Measurements from ENCODE around the gene HM13. TPM values are rescaled to one million over a fixed set of nuclear protein-coding genes. Genes with fewer than 3 reads are reported as not detected.
A peak's percentile ranks its signal among the peaks of the same experiment; 100 is the strongest.

The HM13 gene
- total RNA-seq, 1 experiment from 2014 or later, result 183 TPM

GRCh38 chr20:31587545-31588389 is 73.5 kb downstream of the HM13 start:
- CTCF ChIA-PET, result interaction anchor here (0.7 to 1.4 kb wide), 3 partner anchors 19 to 25 kb away, joined by 3 read pairs; no protein-coding TSS in a partner anchor
- H3K9me2 ChIP-seq (ENCODE audit: insufficient read depth), result no peaks in the 10 kb centered on the region

GRCh38 chr20:31590717-31591225 is 76.5 kb downstream of the HM13 start:
- peaks cover 69 to 84% of the 10 kb centered on the region in 2 experiments for H3K4me1 ChIP-seq (ENCODE audit: control insufficient read depth in 1 of 2, insufficient read depth in 2 of 2, low read length in 2 of 2)
- no peaks in the 10 kb centered on the region for H3K27me3 ChIP-seq (ENCODE audit: insufficient read depth, low read length)
- no peaks in the 10 kb centered on the region for H3K9me2 ChIP-seq (ENCODE audit: insufficient read depth)
- no peaks in the 10 kb centered on the region for H3K9me3 ChIP-seq (ENCODE audit: control insufficient read depth in 1 of 2, insufficient read depth in 1 of 2, low read depth in 1 of 2, low read length in 2 of 2)
- ChIA-PET CTCF (interaction anchor here (0.9 to 1.6 kb wide), 4 partner anchors 15 to 30 kb away, joined by 3 to 7 read pairs (median 3); no protein-coding TSS in a partner anchor), POLR2A (interaction anchor here (1.1 to 3.9 kb wide), 5 partner anchors 15 to 30 kb away, joined by 6 to 236 read pairs (median 27); partner anchors contain the start of gene ID1), RAD21 (ENCODE audit: low non-redundant PET in 1 of 2, low total read pairs in 2 of 2, uncharacterized antibody in 2 of 2, unreplicated experiment in 2 of 2) (interaction anchor here in 1 of 2 experiments (1.1 kb wide), 1 partner anchor 21 kb away, joined by 3 read pairs; no protein-coding TSS in a partner anchor)
- no peak overlapping the region for H3K4me3 ChIP-seq (replicated peaks in 1 of 2; ENCODE audit: low read depth in 1 of 2, low read length in 2 of 2)
- no peak overlapping the region for H2AFZ ChIP-seq (ENCODE audit: low read depth, low read length, poor library complexity, severe bottlenecking)
- DNase-seq (ENCODE audit: low read depth, low spot score) (no peak), ATAC-seq (no peak)
- no peaks in the 10 kb centered on the region for H3K36me3 ChIP-seq (ENCODE audit: control insufficient read depth in 1 of 2, insufficient read depth in 2 of 2, low read length in 2 of 2)
- peak overlapping the region; percentile 31 for H3K4me2 ChIP-seq (ENCODE audit: low read length)
- intact Hi-C loops (cut with micrococcal nuclease), result no loop called here
- TF ChIP-seq ATF3 (IDR thresholded peaks at IDR 0.05) (no peak), EZH2phosphoT487 (IDR thresholded peaks at IDR 0.05; ENCODE audit: borderline replicate concordance) (no peak), YY1 (IDR thresholded peaks at IDR 0.05; ENCODE audit: extremely low read depth, insufficient replicate concordance, low read depth, low read length) (no peak), SRF (IDR thresholded peaks at IDR 0.05; ENCODE audit: low read depth) (no peak), ZNF274 (IDR thresholded peaks at IDR 0.05; ENCODE audit: low read depth, low read length) (no peak), REST (IDR thresholded peaks at IDR 0.05; ENCODE audit: low read depth) (no peak), FOSL1 (IDR thresholded peaks at IDR 0.05; ENCODE audit: low read depth) (no peak), SIN3A (IDR thresholded peaks at IDR 0.05; ENCODE audit: low read depth) (no peak), SP1 (IDR thresholded peaks at IDR 0.05; ENCODE audit: low read depth) (no peak), CTCF (IDR thresholded peaks at IDR 0.05 in 2 of 3, conservative IDR thresholded peaks at IDR 0.05 in 1 of 3; ENCODE audit: borderline replicate concordance in 1 of 3, insufficient read depth in 1 of 3, low read depth in 2 of 3, low read length in 2 of 3) (no peak)
- peak overlapping the region; percentile 98 for H3K27ac ChIP-seq (ENCODE audit: low read depth, low read length)
- peak overlapping the region; percentile 43 for H3K9ac ChIP-seq (ENCODE audit: low read length)
- no TSS peak for BruUV-seq (replicated peaks)
- H4K20me1 ChIP-seq (ENCODE audit: insufficient read depth), result no peaks in the 10 kb centered on the region
- peaks cover 16% of the 10 kb centered on the region for H3K79me2 ChIP-seq (ENCODE audit: insufficient read depth, low read length)

More at GRCh38 chr20:31587545-31588389, 73.5 kb downstream of the HM13 start:
- Histone ChIP-seq H4K20me1 (ENCODE audit: insufficient read depth) (no peaks in the 10 kb centered on the region), H3K9me3 (ENCODE audit: control insufficient read depth in 1 of 2, insufficient read depth in 1 of 2, low read depth in 1 of 2, low read length in 2 of 2) (no peaks in the 10 kb centered on the region), H3K4me2 (ENCODE audit: low read length) (peak overlapping the region; percentile 71), H3K4me1 (ENCODE audit: control insufficient read depth in 1 of 2, insufficient read depth in 2 of 2, low read length in 2 of 2) (peaks cover 52 to 54% of the 10 kb centered on the region in 2 experiments), H3K79me2 (ENCODE audit: insufficient read depth, low read length) (no peaks in the 10 kb centered on the region), H3K27ac (ENCODE audit: low read depth, low read length) (peak overlapping the region; percentile 42; the same call in 1 of the 2 replicates), H3K36me3 (ENCODE audit: control insufficient read depth in 1 of 2, insufficient read depth in 2 of 2, low read length in 2 of 2) (no peaks in the 10 kb centered on the region), H3K4me3 (replicated peaks in 1 of 2; ENCODE audit: low read depth in 1 of 2, low read length in 2 of 2) (peak overlapping the region; percentile 5 to 46; a peak in 2 of 4 replicates), H2AFZ (ENCODE audit: low read depth, low read length, poor library complexity, severe bottlenecking) (peak overlapping the region; percentile 7), H3K27me3 (ENCODE audit: insufficient read depth, low read length) (no peaks in the 10 kb centered on the region), H3K9ac (ENCODE audit: low read length) (peak overlapping the region; percentile 59)
- POLR2A ChIA-PET, result interaction anchor here (0.7 to 2.6 kb wide), 10 partner anchors 9 to 151 kb away, joined by 3 to 14 read pairs (median 6); partner anchors contain the start of gene ID1
- intact Hi-C loops (cut with micrococcal nuclease), result no loop called here
- DNase-seq (ENCODE audit: low read depth, low spot score) (no peak), ATAC-seq (peak; percentile 60)
- RAD21 ChIA-PET (ENCODE audit: low non-redundant PET in 1 of 2, low total read pairs in 2 of 2, uncharacterized antibody in 2 of 2, unreplicated experiment in 2 of 2), result no interaction called here
- no TSS peak for BruUV-seq (replicated peaks)
- TF ChIP-seq ELF1 (IDR thresholded peaks at IDR 0.05; ENCODE audit: borderline replicate concordance, low read depth), result no peak

All from HCT116 (cell line).